ENCODE data around the gene FBXL7.

FBXL7 gene

DNA sequence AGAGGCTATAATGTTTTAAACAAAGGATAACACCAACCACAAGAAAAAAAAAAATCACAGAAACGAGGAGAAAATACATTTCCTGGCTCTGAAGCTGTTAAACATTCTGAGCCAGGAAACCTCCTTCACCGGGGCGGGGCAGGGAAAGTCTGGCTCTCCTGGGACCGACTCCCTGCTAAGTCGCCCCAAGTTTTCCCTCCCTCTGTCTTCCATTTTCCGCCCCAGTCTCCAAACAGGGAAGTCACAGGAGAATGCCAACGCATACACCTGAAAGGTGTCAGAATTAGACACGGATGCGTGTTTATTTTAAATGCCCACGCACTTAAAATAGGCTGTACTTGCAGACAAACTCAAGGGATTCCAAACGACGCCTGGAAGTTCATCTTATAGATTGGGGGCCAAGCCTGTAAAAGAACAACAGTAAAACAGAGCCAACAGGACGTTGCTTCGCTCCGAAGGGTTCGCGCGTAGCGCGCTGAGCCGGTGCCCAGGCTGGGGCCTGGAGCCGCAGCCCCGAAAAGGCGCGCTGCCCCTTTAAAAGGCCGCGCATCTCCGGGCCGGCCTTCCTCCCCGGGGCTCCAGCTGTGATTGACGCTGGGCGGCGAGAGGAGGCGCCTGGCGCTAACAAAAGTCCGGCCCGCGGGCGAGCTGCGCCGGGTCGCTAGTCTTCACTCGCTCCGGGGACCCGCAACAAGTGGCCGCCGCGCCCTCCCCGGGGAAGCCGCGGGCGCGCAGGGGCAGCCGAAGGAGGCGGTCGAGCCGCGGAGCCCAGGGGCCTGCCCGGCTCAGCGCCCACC, at the start of gene FBXL7:
Gene FBXL7 (plus strand): TSS at position 653 of the 797 bp plus-strand sequence.
- DNase-seq = no peak

GRCh38 chr5:15450473-15450872, 49.5 kb upstream of the FBXL7 start:
- DNase-seq = no peak

DNA sequence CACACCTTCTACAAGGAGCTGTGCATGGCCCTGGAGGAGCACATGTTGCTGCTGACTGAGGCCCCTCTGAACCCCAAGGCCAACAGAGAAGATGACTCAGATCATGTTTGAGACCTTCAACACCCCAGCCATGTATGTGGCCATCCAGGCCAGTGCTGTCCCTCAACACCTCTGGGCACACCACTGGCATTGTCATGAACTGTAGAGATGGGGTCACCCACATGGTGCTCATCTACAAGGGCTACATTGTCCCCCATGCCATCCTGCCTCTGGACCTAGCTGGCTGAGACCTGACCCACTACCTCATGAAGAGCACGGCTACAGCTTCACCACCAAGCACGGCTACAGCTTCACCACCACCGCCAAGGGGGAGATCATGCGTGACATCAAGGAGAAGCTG, 49.0 kb upstream of the FBXL7 start:
- no peak for DNase-seq

DNA sequence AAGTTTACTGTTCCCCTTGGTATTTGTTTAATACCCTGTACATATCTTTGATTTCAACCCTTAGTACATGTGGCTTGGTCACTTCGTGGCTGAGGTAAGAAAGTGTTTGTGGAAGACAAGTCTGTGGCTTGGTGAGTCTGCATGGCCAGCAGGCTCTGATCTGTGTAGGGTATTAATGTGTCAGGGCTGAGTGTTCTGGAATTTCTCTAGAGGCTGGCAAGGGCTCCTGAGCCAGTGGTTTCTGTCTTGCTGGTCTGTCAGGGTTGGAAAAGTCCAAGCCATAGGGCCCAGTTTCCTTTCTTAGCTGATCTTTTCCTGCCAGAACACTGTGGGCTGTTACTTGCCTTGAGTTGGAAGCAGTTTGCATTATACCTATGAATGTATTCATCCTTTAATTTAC, 48.0 kb upstream of the FBXL7 start:
- no peak for DNase-seq

DNA sequence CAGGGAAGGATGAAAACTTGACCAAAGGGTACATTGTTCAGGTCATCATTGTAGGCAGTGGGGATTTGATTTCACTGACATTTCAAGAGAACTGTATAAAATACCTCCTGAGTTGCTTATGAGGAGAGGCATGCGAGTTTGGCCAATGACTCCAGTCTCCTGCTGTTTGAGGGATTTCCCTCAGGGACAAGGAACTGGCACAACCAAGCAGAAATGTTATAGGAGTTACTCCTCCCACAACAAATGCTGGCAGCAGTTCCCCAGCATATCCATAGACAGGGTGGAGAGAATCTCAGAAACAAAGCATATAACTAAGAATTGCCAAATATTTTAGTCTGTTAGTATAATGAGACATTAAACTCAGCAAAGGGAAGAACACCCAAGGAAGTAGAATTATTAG, 47.2 kb upstream of the FBXL7 start:
- no peak for DNase-seq

- DNase-seq = no peak
Measured at GRCh38 chr5:15459200-15459599, 40.8 kb upstream of the FBXL7 start.

- DNase-seq = no peak
Measured at GRCh38 chr5:15463231-15463980, 36.6 kb upstream of the FBXL7 start.

DNA sequence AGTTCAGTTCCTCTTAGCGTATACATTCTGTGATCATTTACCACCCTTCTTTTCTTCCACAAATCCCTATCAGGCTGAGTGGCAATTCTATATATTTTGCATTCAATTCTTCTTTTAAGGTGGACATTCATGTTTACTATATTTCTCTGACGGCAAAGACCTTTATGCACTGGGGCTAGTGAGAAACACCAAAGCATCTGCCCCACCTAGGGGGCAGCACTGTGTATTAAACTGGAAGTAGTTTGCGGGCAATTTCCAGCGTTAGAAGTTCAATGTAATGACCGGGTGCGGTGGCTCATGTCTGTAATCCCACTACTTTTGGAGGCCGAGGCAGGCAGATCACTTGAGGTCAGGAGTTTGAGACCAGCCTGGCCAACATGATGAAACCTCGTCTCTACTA, 27.9 kb upstream of the FBXL7 start:
- no peak for DNase-seq

- no peak for DNase-seq
Measured at GRCh38 chr5:15474143-15474719, 25.7 kb upstream of the FBXL7 start.

- DNase-seq = no peak
Measured at GRCh38 chr5:15475367-15475766, 24.6 kb upstream of the FBXL7 start.

GRCh38 chr5:15476977-15477376, 23.0 kb upstream of the FBXL7 start:
- no peak for DNase-seq

- DNase-seq = no peak
Measured at GRCh38 chr5:15480436-15480835, 19.5 kb upstream of the FBXL7 start.

DNA sequence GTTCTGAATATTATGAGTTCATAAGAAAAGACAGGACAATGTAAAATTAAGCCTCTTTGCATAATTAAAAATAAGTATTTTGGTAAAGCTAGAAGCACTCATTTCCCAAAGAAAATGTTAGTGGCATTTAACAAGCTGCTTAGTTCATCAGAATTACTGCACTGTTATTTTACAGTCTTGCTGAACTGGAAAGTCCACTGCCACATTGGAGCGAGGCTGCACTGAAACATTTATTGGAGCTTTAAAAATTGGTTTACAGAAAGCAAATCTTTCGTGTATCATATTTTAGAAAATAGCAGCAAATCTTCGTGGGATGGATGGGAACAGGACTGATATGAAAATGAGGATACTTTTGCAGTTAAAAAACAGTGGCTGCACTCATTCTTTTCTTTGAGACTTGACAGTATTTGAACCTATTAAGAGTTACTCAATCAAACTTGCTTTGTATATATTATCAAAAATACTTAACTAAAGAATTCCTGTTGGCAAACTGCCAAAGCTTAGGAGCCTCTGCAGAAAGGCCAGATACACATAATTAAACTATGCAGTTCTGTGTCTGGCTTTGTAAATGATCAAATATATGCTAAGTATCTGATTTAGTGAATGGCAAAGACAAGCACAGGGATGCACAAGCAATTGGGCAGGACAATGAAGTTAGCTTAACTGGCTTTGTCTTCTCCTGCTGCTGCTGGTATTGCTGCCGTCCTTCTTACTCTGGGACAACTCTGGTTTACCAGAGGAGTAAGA, 16.5 kb upstream of the FBXL7 start:
- DNase-seq = no peak

- DNase-seq = no peak
Measured at GRCh38 chr5:15487228-15487627, 12.8 kb upstream of the FBXL7 start.

GRCh38 chr5:15489571-15490235, 10.3 kb upstream of the FBXL7 start:
- DNase-seq = no peak

GRCh38 chr5:15492545-15492944, 7.4 kb upstream of the FBXL7 start:
- no peak for DNase-seq

DNA sequence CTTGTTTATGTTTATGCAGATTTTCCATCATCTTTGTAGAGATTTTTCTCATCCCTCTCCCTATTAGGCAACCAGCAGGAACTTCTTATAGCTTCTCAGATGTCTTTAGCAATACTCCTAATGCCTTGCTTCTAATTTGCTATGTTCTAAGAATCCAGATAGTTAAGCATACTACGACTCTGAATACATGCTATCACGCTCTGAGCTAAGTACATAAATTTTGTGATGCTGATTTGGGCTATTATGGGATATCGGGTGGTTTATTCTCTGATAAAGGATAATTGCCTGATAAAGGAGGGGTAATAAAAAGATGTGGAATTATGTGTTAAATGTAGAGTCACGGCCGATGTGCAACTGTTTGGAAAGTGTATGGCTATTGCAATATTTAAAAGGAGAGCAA, 6.5 kb upstream of the FBXL7 start:
- no peak for DNase-seq

- no peak for DNase-seq
Measured at GRCh38 chr5:15495026-15495425, 5.0 kb upstream of the FBXL7 start.

- DNase-seq = no peak
Measured at GRCh38 chr5:15496886-15497285, 3.1 kb upstream of the FBXL7 start.

- DNase-seq = no peak
Measured at GRCh38 chr5:15500325-15501001, 483 bp downstream of the FBXL7 start.

- no peak for DNase-seq
Measured at GRCh38 chr5:15501091-15501791, 1.3 kb downstream of the FBXL7 start.

Measured in cortex of kidney (tissue), 1 donor.